Subcutaneous adipose tissue (tissue), 4 donors: Measurements from ENCODE around the gene ARFGEF3. TPM values are rescaled to one million over a fixed set of nuclear protein-coding genes. Genes with fewer than 3 reads are reported as not detected.

Experiments
- CTCF ChIP-seq: fragments of 450-650 bp; IDR thresholded peaks from one replicate; pipeline ENCODE4 v1.5.1; 2016; ENCODE audit warnings: low read depth, mild to moderate bottlenecking, control low read depth, antibody characterized with exemption, moderate library complexity
- total RNA-seq, 4 donors: library from RNA; depleted of rRNA; stranded (reverse); fragments of >200 nt; gene quantifications; one replicate each; pipeline ENCODE4 v1.1.0, GENCODE V29; 2016

Gene ARFGEF3
- total RNA-seq, 4 donors from 2014 or later, result 1.0 to 6.2 (median 2.3) TPM

- no peak for TF ChIP-seq CTCF
Measured at GRCh38 chr6:138204792-138205384, 43.1 kb downstream of the ARFGEF3 start.

GRCh38 chr6:138205437-138206094, 43.8 kb downstream of the ARFGEF3 start:
- TF ChIP-seq CTCF, result no peak

GRCh38 chr6:138206862-138207261, 45.1 kb downstream of the ARFGEF3 start:
- no peak for TF ChIP-seq CTCF

GRCh38 chr6:138211048-138211581, 49.4 kb downstream of the ARFGEF3 start:
- no peak for TF ChIP-seq CTCF

- TF ChIP-seq CTCF, result no peak
Measured at GRCh38 chr6:138211601-138212000, 49.9 kb downstream of the ARFGEF3 start.

GRCh38 chr6:138215093-138215782, 53.5 kb downstream of the ARFGEF3 start:
- no peak for TF ChIP-seq CTCF

- TF ChIP-seq CTCF, result no peak
Measured at GRCh38 chr6:138218449-138218848, 56.7 kb downstream of the ARFGEF3 start, which contains the start of gene PBOV1. PBOV1 (minus strand) TSS chr6:138218491; CDS start chr6:138218395, 96 bp downstream.
